ENCODE data around the gene CIPC. TPM values are rescaled to one million over a fixed set of nuclear protein-coding genes. Genes with fewer than 3 reads are reported as not detected.

The CIPC gene
- total RNA-seq, 1 donor from 2014 or later, result 11.5 TPM

GRCh38 chr14:77083082-77083481, 15.0 kb upstream of the CIPC start:
- DNase-seq (ENCODE audit: low spot score), result no peak
- Mint-ChIP-seq H3K4me3 (no peak overlapping the region), H3K36me3 (ENCODE audit: low read depth) (no peaks in the 10 kb centered on the region), H3K27ac (no peak overlapping the region), H3K27me3 (ENCODE audit: insufficient read depth) (peaks cover 1% of the 10 kb centered on the region), H3K4me1 (ENCODE audit: low read depth) (peaks cover 6% of the 10 kb centered on the region), H3K9me3 (peaks cover 7% of the 10 kb centered on the region)
- intact Hi-C loops (cut with micrococcal nuclease), result no loop called here

DNA sequence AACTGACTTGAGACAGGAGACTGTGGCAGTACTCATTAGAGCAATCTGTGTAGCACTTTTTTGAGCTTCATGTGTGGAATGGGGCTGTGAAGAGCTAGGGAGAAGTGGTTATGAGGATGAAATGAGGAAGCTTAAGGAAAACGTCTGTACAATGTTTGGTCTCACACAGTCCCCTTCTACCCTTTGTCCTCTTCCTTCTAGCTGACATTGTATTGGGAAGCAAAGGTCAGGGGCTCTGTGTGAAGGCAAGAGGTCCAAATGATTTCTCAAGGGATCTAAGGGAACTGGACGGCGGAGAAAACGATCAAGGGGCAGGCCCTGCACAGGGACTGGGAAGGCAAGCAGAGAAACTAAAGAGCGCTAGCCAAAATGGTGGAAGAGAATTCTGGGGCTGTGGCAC, 13.1 kb upstream of the CIPC start:
- Mint-ChIP-seq H3K9me3 (peaks cover 6% of the 10 kb centered on the region), H3K4me1 (ENCODE audit: low read depth) (peaks cover 6% of the 10 kb centered on the region), H3K4me3 (no peak overlapping the region), H3K27me3 (ENCODE audit: insufficient read depth) (peaks cover 10% of the 10 kb centered on the region), H3K36me3 (ENCODE audit: low read depth) (no peaks in the 10 kb centered on the region), H3K27ac (peak overlapping the region; percentile 2)
- intact Hi-C loops (cut with micrococcal nuclease), result no loop called here
- no peak for DNase-seq (ENCODE audit: low spot score)

DNA sequence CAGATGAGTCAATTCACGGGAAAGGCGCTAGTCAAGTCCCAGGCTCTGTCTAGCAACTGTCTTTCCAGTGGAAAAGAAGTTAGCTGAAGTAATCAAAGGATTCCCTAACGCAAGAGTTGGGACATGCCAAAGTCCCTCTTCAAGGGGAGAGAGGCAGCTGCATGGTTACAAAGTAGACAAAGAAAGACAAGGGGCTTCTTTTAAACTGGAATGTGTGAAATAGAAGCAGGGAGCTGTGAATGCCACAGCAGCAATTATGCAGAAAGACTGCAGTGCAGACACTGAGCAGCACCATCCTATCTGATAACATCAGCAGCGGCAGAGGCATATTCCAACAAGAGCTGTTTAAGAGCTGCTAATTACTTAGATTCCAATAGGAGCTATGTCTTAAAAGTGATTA, 12.5 kb upstream of the CIPC start:
- intact Hi-C loops (cut with micrococcal nuclease), result no loop called here
- no peak overlapping the region for H3K27ac Mint-ChIP-seq
- H3K4me1 Mint-ChIP-seq (ENCODE audit: low read depth), result peaks cover 6% of the 10 kb centered on the region
- DNase-seq (ENCODE audit: low spot score), result no peak
- no peak overlapping the region for H3K4me3 Mint-ChIP-seq
- no peaks in the 10 kb centered on the region for H3K36me3 Mint-ChIP-seq (ENCODE audit: low read depth)
- peaks cover 4% of the 10 kb centered on the region for H3K9me3 Mint-ChIP-seq
- H3K27me3 Mint-ChIP-seq (ENCODE audit: insufficient read depth), result peaks cover 12% of the 10 kb centered on the region

- intact Hi-C loops (cut with micrococcal nuclease), result no loop called here
- H3K27ac Mint-ChIP-seq, result peak overlapping the region; percentile 32
- peaks cover 6% of the 10 kb centered on the region for H3K4me1 Mint-ChIP-seq (ENCODE audit: low read depth)
- peaks cover 7% of the 10 kb centered on the region for H3K9me3 Mint-ChIP-seq
- DNase-seq (ENCODE audit: low spot score), result no peak
- H3K4me3 Mint-ChIP-seq, result no peak overlapping the region
- peaks cover 12% of the 10 kb centered on the region for H3K27me3 Mint-ChIP-seq (ENCODE audit: insufficient read depth)
- no peaks in the 10 kb centered on the region for H3K36me3 Mint-ChIP-seq (ENCODE audit: low read depth)
These were observed 11.9 kb upstream of the CIPC start for GRCh38 chr14:77086017-77086727.

DNA sequence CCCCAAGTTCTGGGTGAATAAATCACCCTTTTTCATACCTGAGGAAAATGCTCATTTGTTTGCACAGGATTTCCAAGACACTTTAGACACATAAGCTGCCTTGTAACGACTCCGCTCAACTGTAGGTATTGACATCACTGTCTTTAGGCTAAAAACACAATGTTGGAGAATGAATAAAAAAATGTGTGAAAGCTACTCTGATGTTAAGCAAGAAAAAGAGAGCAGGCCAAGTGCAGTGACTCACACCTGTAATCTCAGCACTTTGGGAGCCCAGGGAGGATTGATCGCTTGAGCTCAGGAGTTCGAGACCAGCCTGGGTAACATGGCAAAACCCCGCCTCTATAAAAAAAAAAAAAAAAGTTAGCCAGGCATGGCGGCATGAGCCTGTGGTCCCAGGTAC, 11.1 kb upstream of the CIPC start:
- Mint-ChIP-seq H3K27me3 (ENCODE audit: insufficient read depth) (peaks cover 12% of the 10 kb centered on the region), H3K4me3 (no peak overlapping the region), H3K9me3 (peaks cover 11% of the 10 kb centered on the region), H3K36me3 (ENCODE audit: low read depth) (no peaks in the 10 kb centered on the region), H3K27ac (no peak overlapping the region), H3K4me1 (ENCODE audit: low read depth) (peaks cover 6% of the 10 kb centered on the region)
- no peak for DNase-seq (ENCODE audit: low spot score)
- intact Hi-C loops (cut with micrococcal nuclease), result no loop called here

DNA sequence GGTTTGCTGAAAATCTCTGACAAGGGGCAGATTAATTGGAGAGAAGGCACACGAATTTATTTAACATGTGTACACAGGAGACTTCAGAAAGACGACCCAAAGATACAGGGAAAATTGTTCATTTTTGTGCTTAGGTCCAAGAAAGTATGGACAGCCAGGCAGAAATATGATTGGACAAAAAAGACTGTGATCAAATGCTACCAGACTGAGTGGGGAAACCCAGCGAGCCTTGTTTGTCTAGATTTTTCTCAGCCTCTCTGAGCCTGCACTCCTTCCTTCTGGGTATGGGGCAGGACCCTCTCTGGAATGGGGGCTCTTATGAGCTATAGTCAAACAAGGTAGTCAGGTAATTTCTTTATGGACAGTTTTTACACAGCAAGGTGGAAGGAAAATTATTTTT, 10.4 kb upstream of the CIPC start:
- Mint-ChIP-seq H3K27me3 (ENCODE audit: insufficient read depth) (peaks cover 12% of the 10 kb centered on the region), H3K4me1 (ENCODE audit: low read depth) (peaks cover 6% of the 10 kb centered on the region), H3K9me3 (peaks cover 11% of the 10 kb centered on the region), H3K4me3 (no peak overlapping the region), H3K36me3 (ENCODE audit: low read depth) (no peaks in the 10 kb centered on the region), H3K27ac (no peak overlapping the region)
- no peak for DNase-seq (ENCODE audit: low spot score)
- intact Hi-C loops (cut with micrococcal nuclease), result no loop called here

GRCh38 chr14:77088219-77088618, 9.8 kb upstream of the CIPC start:
- intact Hi-C loops (cut with micrococcal nuclease), result no loop called here
- Mint-ChIP-seq H3K4me1 (ENCODE audit: low read depth) (peaks cover 6% of the 10 kb centered on the region), H3K27ac (no peak overlapping the region)

DNA sequence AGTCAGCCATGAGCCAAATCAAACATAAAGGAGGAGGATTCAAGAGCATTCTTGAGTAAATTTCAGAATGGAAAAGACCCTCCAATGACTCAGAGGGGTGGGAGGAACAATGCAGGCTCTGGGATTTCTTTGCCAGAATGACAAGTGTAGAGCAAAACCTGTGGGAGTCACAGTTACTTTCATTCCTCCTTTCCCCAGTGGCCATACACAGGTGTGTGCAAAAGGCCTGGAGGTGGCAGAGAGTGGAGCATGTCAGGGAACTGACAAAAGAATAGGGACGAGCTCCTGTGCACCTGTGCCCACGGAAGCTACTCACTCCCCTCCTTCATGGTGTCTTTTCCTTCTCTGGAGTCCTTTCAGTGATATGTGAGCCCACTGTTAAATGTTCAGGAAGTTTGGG, 9.4 kb upstream of the CIPC start:
- H3K9me3 Mint-ChIP-seq, result peaks cover 11% of the 10 kb centered on the region
- no peak for DNase-seq (ENCODE audit: low spot score)
- peaks cover 12% of the 10 kb centered on the region for H3K27me3 Mint-ChIP-seq (ENCODE audit: insufficient read depth)
- H3K27ac Mint-ChIP-seq, result no peak overlapping the region
- no peak overlapping the region for H3K4me3 Mint-ChIP-seq
- peaks cover 6% of the 10 kb centered on the region for H3K4me1 Mint-ChIP-seq (ENCODE audit: low read depth)
- intact Hi-C loops (cut with micrococcal nuclease), result no loop called here
- H3K36me3 Mint-ChIP-seq (ENCODE audit: low read depth), result no peaks in the 10 kb centered on the region

More at GRCh38 chr14:77088219-77088618, 9.8 kb upstream of the CIPC start:
- peaks cover 12% of the 10 kb centered on the region for H3K27me3 Mint-ChIP-seq (ENCODE audit: insufficient read depth)
- peaks cover 11% of the 10 kb centered on the region for H3K9me3 Mint-ChIP-seq
- H3K36me3 Mint-ChIP-seq (ENCODE audit: low read depth), result no peaks in the 10 kb centered on the region
- no peak overlapping the region for H3K4me3 Mint-ChIP-seq
- DNase-seq (ENCODE audit: low spot score), result no peak

- H3K4me3 Mint-ChIP-seq, result no peak overlapping the region
- intact Hi-C loops (cut with micrococcal nuclease), result no loop called here
- peaks cover 11% of the 10 kb centered on the region for H3K9me3 Mint-ChIP-seq
- peaks cover 12% of the 10 kb centered on the region for H3K4me1 Mint-ChIP-seq (ENCODE audit: low read depth)
- no peak overlapping the region for H3K27ac Mint-ChIP-seq
- peaks cover 16% of the 10 kb centered on the region for H3K27me3 Mint-ChIP-seq (ENCODE audit: insufficient read depth)
- DNase-seq (ENCODE audit: low spot score), result no peak
- no peaks in the 10 kb centered on the region for H3K36me3 Mint-ChIP-seq (ENCODE audit: low read depth)
These were observed 6.5 kb upstream of the CIPC start for GRCh38 chr14:77091518-77091917.

DNA sequence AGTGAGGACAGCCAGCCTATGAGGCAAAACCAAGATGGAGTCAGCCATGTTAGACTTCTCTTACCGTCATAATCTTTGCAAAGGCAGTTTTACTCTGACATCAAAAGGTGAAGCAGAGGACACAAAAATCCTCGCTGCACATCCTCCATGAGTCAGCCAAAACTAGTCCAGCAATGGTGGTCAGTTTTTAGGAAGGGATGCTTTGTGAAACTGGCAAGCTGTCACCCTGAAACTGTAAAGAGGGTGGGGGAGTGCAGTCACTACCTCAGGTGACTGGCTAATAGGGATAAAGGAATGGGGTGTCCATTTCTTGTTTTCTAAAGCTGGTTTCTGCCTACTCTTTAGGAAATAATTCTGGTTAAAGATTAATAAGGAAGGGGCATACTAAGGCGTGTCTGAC, 5.4 kb upstream of the CIPC start:
- H3K27ac Mint-ChIP-seq, result no peak overlapping the region
- peaks cover 21% of the 10 kb centered on the region for H3K4me1 Mint-ChIP-seq (ENCODE audit: low read depth)
- peaks cover 11% of the 10 kb centered on the region for H3K9me3 Mint-ChIP-seq
- H3K36me3 Mint-ChIP-seq (ENCODE audit: low read depth), result peaks cover 2% of the 10 kb centered on the region
- DNase-seq (ENCODE audit: low spot score), result no peak
- intact Hi-C loops (cut with micrococcal nuclease), result no loop called here
- H3K4me3 Mint-ChIP-seq, result no peak overlapping the region
- H3K27me3 Mint-ChIP-seq (ENCODE audit: insufficient read depth), result peaks cover 15% of the 10 kb centered on the region

DNA sequence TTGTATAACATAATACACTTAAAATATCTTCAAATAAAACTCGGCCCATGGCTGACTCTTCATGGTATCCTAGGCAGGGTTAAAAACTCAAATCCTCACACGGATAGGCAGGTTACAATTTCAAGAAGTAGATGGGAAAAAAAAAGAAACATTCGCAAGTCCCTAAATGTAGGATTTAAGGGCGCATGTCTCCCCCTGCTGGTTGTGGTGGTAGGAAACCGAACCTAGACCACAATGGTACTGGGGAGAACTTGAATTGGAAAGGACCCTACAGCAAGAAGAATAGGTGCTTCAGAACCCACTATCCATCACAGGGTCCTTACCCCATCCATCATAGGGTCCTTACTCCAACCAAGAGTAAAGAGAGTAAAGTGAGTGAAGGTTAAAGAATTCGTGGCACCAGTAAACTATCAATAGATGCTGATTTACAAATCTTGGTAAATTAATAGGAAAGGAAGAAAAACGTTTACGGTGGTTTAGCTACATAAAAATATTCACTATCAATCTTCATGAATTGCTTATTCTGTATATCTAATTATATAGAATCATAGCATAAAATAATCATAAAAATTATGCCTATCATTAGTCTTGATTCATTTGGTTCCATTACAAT, 3.3 kb upstream of the CIPC start:
- Mint-ChIP-seq H3K27ac (no peak overlapping the region), H3K4me1 (ENCODE audit: low read depth) (peaks cover 33% of the 10 kb centered on the region), H3K9me3 (peaks cover 10% of the 10 kb centered on the region), H3K36me3 (ENCODE audit: low read depth) (peaks cover 2% of the 10 kb centered on the region), H3K27me3 (ENCODE audit: insufficient read depth) (peaks cover 8% of the 10 kb centered on the region), H3K4me3 (peak overlapping the region; percentile 28)
- intact Hi-C loops (cut with micrococcal nuclease), result loop anchor here (1.0 to 5.0 kb wide), 6 partner anchors 24 to 523 kb away; partner anchors contain the start of gene SPTLC2
- DNase-seq (ENCODE audit: low spot score), result peak; percentile 68

- Mint-ChIP-seq H3K27ac (peak overlapping the region; percentile 97), H3K27me3 (ENCODE audit: insufficient read depth) (peaks cover 4% of the 10 kb centered on the region), H3K4me3 (peak overlapping the region; percentile 96), H3K36me3 (ENCODE audit: low read depth) (peaks cover 2% of the 10 kb centered on the region), H3K4me1 (ENCODE audit: low read depth) (peaks cover 40% of the 10 kb centered on the region), H3K9me3 (no peaks in the 10 kb centered on the region)
- DNase-seq (ENCODE audit: low spot score), result no peak
- intact Hi-C loops (cut with micrococcal nuclease), result loop anchor here (1.0 to 5.0 kb wide), 3 partner anchors 28 to 520 kb away; partner anchors contain the start of gene SPTLC2
These were observed 905 bp upstream of the CIPC start for GRCh38 chr14:77097006-77097699.

Data from activated T-helper 1 cell treated with anti-CD3 and anti-CD28 coated beads, Interleukin-12 subunit alpha, Interleukin-12 subunit beta, Interleukin-2, Interleukin-4 antibody, amounts not matched to agents 30 ng/mL and 10 ng/mL and 1 ng/mL, durations not matched to agents 14 hours and 24 hours and 36 hours (primary cell).